HG02970 (cell line): Measurements from ENCODE around the gene COL16A1.

ENCODE experiments used
- ATAC-seq: cut with Tn5 transposase; IDR thresholded peaks from one replicate; pipeline ENCODE4 v1.9.1; 2021; ENCODE audit warnings: mild to moderate bottlenecking, moderate library complexity, moderate number of reproducible peaks; ENCODE audit not compliant: unreplicated experiment, low FRiP score

The COL16A1 gene

GRCh38 chr1:31733389-31734219, 29.8 kb upstream of the COL16A1 start:
- ATAC-seq: no peak

GRCh38 chr1:31732751-31733289, 29.0 kb upstream of the COL16A1 start:
- no peak for ATAC-seq

GRCh38 chr1:31732343-31732742, 28.5 kb upstream of the COL16A1 start:
- ATAC-seq: no peak

- ATAC-seq: no peak
These were observed 27.3 kb upstream of the COL16A1 start for GRCh38 chr1:31731049-31731565.

- ATAC-seq: no peak
These were observed 26.7 kb upstream of the COL16A1 start for GRCh38 chr1:31730336-31731048.

GRCh38 chr1:31727849-31728248, 24.0 kb upstream of the COL16A1 start:
- no peak for ATAC-seq

GRCh38 chr1:31727195-31727594, 23.4 kb upstream of the COL16A1 start:
- ATAC-seq: no peak

- ATAC-seq: no peak
These were observed 22.9 kb upstream of the COL16A1 start for GRCh38 chr1:31726715-31727114.

- no peak for ATAC-seq
These were observed 22.1 kb upstream of the COL16A1 start for GRCh38 chr1:31725777-31726535.

GRCh38 chr1:31725134-31725533, 21.3 kb upstream of the COL16A1 start:
- ATAC-seq: no peak

GRCh38 chr1:31723828-31724359, 20.1 kb upstream of the COL16A1 start:
- ATAC-seq: no peak

- ATAC-seq: no peak
These were observed 14.6 kb upstream of the COL16A1 start for GRCh38 chr1:31718327-31718897.

- no peak for ATAC-seq
These were observed 13.5 kb upstream of the COL16A1 start for GRCh38 chr1:31717341-31717740.

GRCh38 chr1:31715873-31716220, 12.0 kb upstream of the COL16A1 start:
- no peak for ATAC-seq

- ATAC-seq: no peak
These were observed 11.5 kb upstream of the COL16A1 start for GRCh38 chr1:31715087-31715872.

- no peak for ATAC-seq
These were observed 10.7 kb upstream of the COL16A1 start for GRCh38 chr1:31714442-31715086.

GRCh38 chr1:31712630-31713029, 8.8 kb upstream of the COL16A1 start:
- no peak for ATAC-seq

GRCh38 chr1:31712068-31712467, 8.3 kb upstream of the COL16A1 start:
- no peak for ATAC-seq

GRCh38 chr1:31708324-31708723, 4.5 kb upstream of the COL16A1 start:
- no peak for ATAC-seq
